ENCODE results near the gene RPGRIP1L.

GRCh38 chr16:53711390-53711789 is 7.7 kb upstream of the RPGRIP1L start:
- TF ChIP-seq EZH2 (IDR thresholded peaks at IDR 0.05) (no peak), CTCF (IDR thresholded peaks at IDR 0.05) (no peak), EZH2phosphoT487 (IDR thresholded peaks at IDR 0.05) (no peak)
